ENCODE measurements around the gene STK32B. TPM values are rescaled to one million over a fixed set of nuclear protein-coding genes. Genes with fewer than 3 reads are reported as not detected.

The STK32B gene
- total RNA-seq, 6 donors from 2014 or later: 0.22 to 3.4 (median 1.0) TPM

GRCh38 chr4:5141802-5142201 lies 90.5 kb downstream of the STK32B start:
- DNase-seq (no peak), ATAC-seq (ENCODE audit: low FRiP score in 2 of 2) (no peak)
- TF ChIP-seq EP300 (IDR thresholded peaks at IDR 0.05) (no peak), POLR2AphosphoS5 (IDR thresholded peaks at IDR 0.05) (no peak), CTCF (IDR thresholded peaks at IDR 0.05) (no peak), POLR2A (IDR thresholded peaks at IDR 0.05) (no peak)
- no peak overlapping the region for H3K4me3 ChIP-seq
- H3K4me1 ChIP-seq: no peaks in the 10 kb centered on the region
- H3K36me3 ChIP-seq: no peaks in the 10 kb centered on the region
- H3K9me3 ChIP-seq: no peaks in the 10 kb centered on the region
- no peaks in the 10 kb centered on the region for H3K27me3 ChIP-seq
- 71 to 87% methylated on average over 4 of the region's 4 CpGs for WGBS, 2 donors
- H3K27ac ChIP-seq: no peak overlapping the region

- H3K9me3 ChIP-seq: no peaks in the 10 kb centered on the region
- no peaks in the 10 kb centered on the region for H3K36me3 ChIP-seq
- no peaks in the 10 kb centered on the region for H3K4me1 ChIP-seq
- TF ChIP-seq POLR2AphosphoS5 (IDR thresholded peaks at IDR 0.05): no peak
- TF ChIP-seq EP300 (IDR thresholded peaks at IDR 0.05): no peak
- peak in 4 of 6 experiments; percentile 22 to 31 (median 26) for TF ChIP-seq CTCF (IDR thresholded peaks at IDR 0.05)
- WGBS, 2 donors: 87 to 93% methylated on average over 3 of the region's 3 CpGs
- peak in 1 of 2 donors; percentile 15 for ATAC-seq (ENCODE audit: low FRiP score in 2 of 2)
- DNase-seq: no peak
- no peak overlapping the region for H3K4me3 ChIP-seq
- no peak overlapping the region for H3K27ac ChIP-seq
- H3K27me3 ChIP-seq: no peaks in the 10 kb centered on the region
These were observed 91.4 kb downstream of the STK32B start for GRCh38 chr4:5142726-5143125.

- ATAC-seq (ENCODE audit: low FRiP score in 2 of 2): no peak
- H3K27ac ChIP-seq: no peak overlapping the region
- TF ChIP-seq POLR2AphosphoS5 (IDR thresholded peaks at IDR 0.05): no peak
- no peak for TF ChIP-seq POLR2A (IDR thresholded peaks at IDR 0.05)
- TF ChIP-seq CTCF (IDR thresholded peaks at IDR 0.05): no peak
- no peaks in the 10 kb centered on the region for H3K4me1 ChIP-seq
- H3K27me3 ChIP-seq: no peaks in the 10 kb centered on the region
- H3K9me3 ChIP-seq: no peaks in the 10 kb centered on the region
- no peak for DNase-seq
- H3K4me3 ChIP-seq: no peak overlapping the region
- WGBS, 2 donors: 65 to 78% methylated on average over 3 of the region's 3 CpGs
- H3K36me3 ChIP-seq: no peaks in the 10 kb centered on the region
These were observed 92.1 kb downstream of the STK32B start for GRCh38 chr4:5143306-5143861.

- TF ChIP-seq CTCF (IDR thresholded peaks at IDR 0.05) (no peak), POLR2AphosphoS5 (IDR thresholded peaks at IDR 0.05) (no peak), POLR2A (IDR thresholded peaks at IDR 0.05) (no peak), EP300 (IDR thresholded peaks at IDR 0.05) (no peak)
- WGBS, 2 donors: 84 to 88% methylated on average over 4 of the region's 4 CpGs
- peak in 1 of 2 donors; percentile 49 for ATAC-seq (ENCODE audit: low FRiP score in 2 of 2)
These were observed 92.7 kb downstream of the STK32B start for GRCh38 chr4:5143940-5144339.

GRCh38 chr4:5144384-5144783 lies 93.1 kb downstream of the STK32B start:
- no peak for ATAC-seq (ENCODE audit: low FRiP score in 2 of 2)
- WGBS, 2 donors: 73 to 90% methylated on average over 2 of the region's 2 CpGs

More at GRCh38 chr4:5143940-5144339, 92.7 kb downstream of the STK32B start:
- H3K4me1 ChIP-seq: no peaks in the 10 kb centered on the region
- H3K27me3 ChIP-seq: no peaks in the 10 kb centered on the region
- no peak overlapping the region for H3K4me3 ChIP-seq
- H3K27ac ChIP-seq: no peak overlapping the region
- no peaks in the 10 kb centered on the region for H3K36me3 ChIP-seq
- H3K9me3 ChIP-seq: no peaks in the 10 kb centered on the region
- DNase-seq: no peak

More at GRCh38 chr4:5144384-5144783, 93.1 kb downstream of the STK32B start:
- Histone ChIP-seq H3K36me3 (no peaks in the 10 kb centered on the region), H3K4me1 (no peaks in the 10 kb centered on the region), H3K27ac (no peak overlapping the region), H3K4me3 (no peak overlapping the region), H3K27me3 (no peaks in the 10 kb centered on the region), H3K9me3 (no peaks in the 10 kb centered on the region)
- no peak for DNase-seq
- TF ChIP-seq POLR2AphosphoS5 (IDR thresholded peaks at IDR 0.05) (no peak), EP300 (IDR thresholded peaks at IDR 0.05) (no peak), CTCF (IDR thresholded peaks at IDR 0.05) (no peak), POLR2A (IDR thresholded peaks at IDR 0.05) (no peak)

Measured in upper lobe of left lung (tissue), 6 donors.